Measurements from ENCODE around the gene BAHCC1.
"Not testable (repeated sequence)": the region's sequence is repeated elsewhere in the genome, so short reads cannot be mapped to it uniquely, and the experiment has no call there.

Gene BAHCC1

GRCh38 chr17:81394921-81395599 lies at the start of gene BAHCC1:
BAHCC1 (plus strand) TSS chr17:81395457; CDS start chr17:81399740, 4,283 bp downstream.
- peak; percentile 87 for DNase-seq

GRCh38 chr17:81346090-81346907 lies 49.0 kb upstream of the BAHCC1 start:
- DNase-seq, result peak; percentile 98

GRCh38 chr17:81346908-81347349 lies 48.3 kb upstream of the BAHCC1 start:
- DNase-seq, result no peak

- DNase-seq, result no peak
Observed at GRCh38 chr17:81347437-81347836, 47.8 kb upstream of the BAHCC1 start.

GRCh38 chr17:81348097-81349055 lies 46.9 kb upstream of the BAHCC1 start:
- DNase-seq, result no peak

- no peak for DNase-seq
Observed at GRCh38 chr17:81349397-81350319, 45.6 kb upstream of the BAHCC1 start.

- no peak for DNase-seq
Observed at GRCh38 chr17:81350320-81350890, 44.9 kb upstream of the BAHCC1 start.

- not testable (repeated sequence) for DNase-seq
Observed at GRCh38 chr17:81351329-81352052, 43.8 kb upstream of the BAHCC1 start.

GRCh38 chr17:81352056-81352455 lies 43.2 kb upstream of the BAHCC1 start:
- not testable (repeated sequence) for DNase-seq

- no peak for DNase-seq
Observed at GRCh38 chr17:81354252-81354953, 40.9 kb upstream of the BAHCC1 start.

- no peak for DNase-seq
Observed at GRCh38 chr17:81354954-81355347, 40.3 kb upstream of the BAHCC1 start.

GRCh38 chr17:81359218-81359617 lies 36.0 kb upstream of the BAHCC1 start:
- DNase-seq, result no peak

- not testable (repeated sequence) for DNase-seq
Observed at GRCh38 chr17:81362001-81362400, 33.3 kb upstream of the BAHCC1 start.

GRCh38 chr17:81364278-81365147 lies 30.7 kb upstream of the BAHCC1 start:
- no peak for DNase-seq

GRCh38 chr17:81365148-81365600 lies 30.1 kb upstream of the BAHCC1 start:
- DNase-seq, result peak; percentile 18

- DNase-seq, result peak; percentile 31
Observed at GRCh38 chr17:81365601-81366585, 29.4 kb upstream of the BAHCC1 start.

- no peak for DNase-seq
Observed at GRCh38 chr17:81366648-81367047, 28.6 kb upstream of the BAHCC1 start.

- DNase-seq, result no peak
Observed at GRCh38 chr17:81367171-81367570, 28.1 kb upstream of the BAHCC1 start.

Data from CD4-positive, alpha-beta T cell treated with Interleukin-6 for 4 hours (primary cell).